Nephron (organoid): ENCODE measurements around the gene NECTIN2.
"Not testable (repeated sequence)": the region's sequence is repeated elsewhere in the genome, so short reads cannot be mapped to it uniquely, and the experiment has no call there.

Experiments
- H3K27ac Mint-ChIP-seq, 3 experiments: 2 replicates each; pipeline ENCODE4 v1.8.0; 2020; ENCODE audit warnings: mixed read lengths in 3 of 3, mild to moderate bottlenecking in 2 of 3, moderate library complexity in 1 of 3
- H3K27me3 Mint-ChIP-seq: 2 replicates; pipeline ENCODE4 v1.8.0; 2021; ENCODE audit warnings: low read depth, mild to moderate bottlenecking, moderate library complexity, mixed read lengths
- H3K36me3 Mint-ChIP-seq: 2 replicates; pipeline ENCODE4 v1.8.0; 2020; ENCODE audit warnings: low read depth, mixed read lengths
- H3K4me1 Mint-ChIP-seq: 2 replicates; pipeline ENCODE4 v1.8.0; 2020; ENCODE audit warnings: mixed read lengths
- H3K4me3 Mint-ChIP-seq, 3 experiments: 2 replicates each; pipeline ENCODE4 v1.8.0; 2020; ENCODE audit warnings: mild to moderate bottlenecking in 3 of 3, mixed read lengths in 3 of 3, moderate library complexity in 2 of 3
- H3K9me3 Mint-ChIP-seq: 2 replicates; pipeline ENCODE4 v1.8.0; 2020; ENCODE audit warnings: mixed read lengths
- TF ChIP-seq, protein P1 (sequence below), 3 experiments: fragments of 200-600 bp; sonication (generic); IDR thresholded peaks; one replicate each; pipeline ENCODE4 v1.5.0; 2021; ENCODE audit warnings: antibody characterized with exemption in 3 of 3; ENCODE audit not compliant: unreplicated experiment in 3 of 3

NECTIN2 gene

DNA sequence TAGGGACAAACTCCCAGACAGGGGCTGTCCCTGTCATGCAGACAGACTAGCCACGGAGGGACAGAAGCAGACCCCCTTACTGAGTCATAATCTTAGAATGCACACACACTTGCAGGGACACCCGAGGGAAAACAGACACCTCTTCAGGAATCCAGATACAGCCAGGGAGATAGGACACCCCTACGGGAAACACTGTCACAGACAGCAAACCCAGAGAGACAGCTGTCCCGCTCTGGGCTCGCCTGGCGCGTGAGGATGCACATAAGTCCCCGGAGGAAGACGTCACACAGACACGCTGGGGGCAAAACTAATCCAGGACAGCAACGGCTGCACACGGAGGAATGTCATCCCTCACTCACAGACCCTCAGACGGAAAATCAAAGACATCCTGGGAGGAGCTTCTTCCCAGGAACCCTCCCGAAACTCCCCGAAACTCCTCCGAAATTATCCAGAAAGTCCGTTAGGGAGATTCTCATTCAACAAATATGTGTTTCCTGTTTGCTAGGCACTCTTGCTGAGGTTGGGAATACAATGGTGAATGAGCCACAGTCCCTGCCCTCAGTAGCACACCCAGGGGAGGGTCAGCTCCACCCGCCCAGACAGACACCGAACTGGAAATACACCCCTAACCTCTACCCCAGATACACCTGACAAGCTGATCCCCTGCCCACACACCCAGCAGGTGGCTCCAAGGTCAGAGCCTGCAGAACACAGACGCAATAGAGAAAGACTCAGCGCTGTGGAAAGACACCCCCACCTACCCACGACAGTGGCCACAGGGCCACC lies 29.8 kb downstream of the NECTIN2 start:
- peaks cover 52% of the 10 kb centered on the region for H3K36me3 Mint-ChIP-seq
- H3K9me3 Mint-ChIP-seq, result no peaks in the 10 kb centered on the region
- peaks cover 20% of the 10 kb centered on the region for H3K4me1 Mint-ChIP-seq
- TF ChIP-seq, protein P1, sequence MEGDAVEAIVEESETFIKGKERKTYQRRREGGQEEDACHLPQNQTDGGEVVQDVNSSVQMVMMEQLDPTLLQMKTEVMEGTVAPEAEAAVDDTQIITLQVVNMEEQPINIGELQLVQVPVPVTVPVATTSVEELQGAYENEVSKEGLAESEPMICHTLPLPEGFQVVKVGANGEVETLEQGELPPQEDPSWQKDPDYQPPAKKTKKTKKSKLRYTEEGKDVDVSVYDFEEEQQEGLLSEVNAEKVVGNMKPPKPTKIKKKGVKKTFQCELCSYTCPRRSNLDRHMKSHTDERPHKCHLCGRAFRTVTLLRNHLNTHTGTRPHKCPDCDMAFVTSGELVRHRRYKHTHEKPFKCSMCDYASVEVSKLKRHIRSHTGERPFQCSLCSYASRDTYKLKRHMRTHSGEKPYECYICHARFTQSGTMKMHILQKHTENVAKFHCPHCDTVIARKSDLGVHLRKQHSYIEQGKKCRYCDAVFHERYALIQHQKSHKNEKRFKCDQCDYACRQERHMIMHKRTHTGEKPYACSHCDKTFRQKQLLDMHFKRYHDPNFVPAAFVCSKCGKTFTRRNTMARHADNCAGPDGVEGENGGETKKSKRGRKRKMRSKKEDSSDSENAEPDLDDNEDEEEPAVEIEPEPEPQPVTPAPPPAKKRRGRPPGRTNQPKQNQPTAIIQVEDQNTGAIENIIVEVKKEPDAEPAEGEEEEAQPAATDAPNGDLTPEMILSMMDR (IDR thresholded peaks at IDR 0.05; ENCODE audit: unreplicated experiment in 3 of 3), result no peak
- H3K27ac Mint-ChIP-seq, result peak overlapping the region; percentile 3 to 56 (median 53)
- H3K4me3 Mint-ChIP-seq, result no peak overlapping the region
- no peaks in the 10 kb centered on the region for H3K27me3 Mint-ChIP-seq

DNA sequence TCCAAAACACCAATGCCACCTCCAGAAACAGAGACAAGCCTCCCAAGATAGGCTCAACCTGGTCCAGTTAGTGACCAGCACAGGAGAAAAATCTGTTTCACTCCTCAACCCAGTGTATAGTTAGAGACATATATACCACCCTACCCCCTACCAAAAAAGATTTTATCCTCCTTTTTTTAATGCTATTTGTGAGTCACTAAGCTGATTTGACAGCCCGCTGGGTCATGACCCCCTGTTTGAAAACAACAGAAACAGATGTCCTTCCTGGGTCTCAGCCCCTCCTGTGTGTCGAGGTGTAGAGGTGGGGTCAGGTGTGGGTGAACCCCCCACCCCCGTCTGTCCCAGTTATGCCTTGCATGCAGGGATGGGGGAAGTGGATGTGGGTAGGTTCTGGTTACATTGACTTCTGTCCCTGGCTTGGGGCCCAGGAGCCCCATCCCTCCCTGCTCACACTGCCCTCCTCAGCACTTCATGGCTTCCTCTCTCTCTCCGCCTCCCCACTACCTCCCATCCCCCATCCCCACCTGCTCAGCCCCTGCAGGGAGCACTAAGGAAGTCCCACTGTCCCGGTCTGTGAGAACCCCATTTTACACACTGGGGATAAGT lies 30.9 kb downstream of the NECTIN2 start:
- H3K27me3 Mint-ChIP-seq, result no peaks in the 10 kb centered on the region
- H3K36me3 Mint-ChIP-seq, result peaks cover 52% of the 10 kb centered on the region
- H3K4me3 Mint-ChIP-seq, result peak overlapping the region in 1 of 3 experiments; percentile 12
- peaks cover 20% of the 10 kb centered on the region for H3K4me1 Mint-ChIP-seq
- peak overlapping the region in 2 of 3 experiments; percentile 37 to 72 for H3K27ac Mint-ChIP-seq
- TF ChIP-seq, protein P1 (IDR thresholded peaks at IDR 0.05; ENCODE audit: unreplicated experiment in 3 of 3), result no peak
- H3K9me3 Mint-ChIP-seq, result no peaks in the 10 kb centered on the region

DNA sequence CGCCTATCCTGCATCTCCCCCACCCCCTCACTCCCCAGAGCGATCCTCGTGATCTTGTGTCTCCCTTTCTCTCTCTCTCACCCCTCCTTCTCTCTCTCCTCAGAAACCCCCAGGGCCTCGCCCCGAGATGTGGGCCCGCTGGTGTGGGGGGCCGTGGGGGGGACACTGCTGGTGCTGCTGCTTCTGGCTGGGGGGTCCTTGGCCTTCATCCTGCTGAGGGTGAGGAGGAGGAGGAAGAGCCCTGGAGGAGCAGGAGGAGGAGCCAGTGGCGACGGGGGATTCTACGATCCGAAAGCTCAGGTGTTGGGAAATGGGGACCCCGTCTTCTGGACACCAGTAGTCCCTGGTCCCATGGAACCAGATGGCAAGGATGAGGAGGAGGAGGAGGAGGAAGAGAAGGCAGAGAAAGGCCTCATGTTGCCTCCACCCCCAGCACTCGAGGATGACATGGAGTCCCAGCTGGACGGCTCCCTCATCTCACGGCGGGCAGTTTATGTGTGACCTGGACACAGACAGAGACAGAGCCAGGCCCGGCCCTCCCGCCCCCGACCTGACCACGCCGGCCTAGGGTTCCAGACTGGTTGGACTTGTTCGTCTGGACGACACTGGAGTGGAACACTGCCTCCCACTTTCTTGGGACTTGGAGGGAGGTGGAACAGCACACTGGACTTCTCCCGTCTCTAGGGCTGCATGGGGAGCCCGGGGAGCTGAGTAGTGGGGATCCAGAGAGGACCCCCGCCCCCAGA lies 32.2 kb downstream of the NECTIN2 start:
- H3K36me3 Mint-ChIP-seq, result peaks cover 41% of the 10 kb centered on the region
- H3K4me3 Mint-ChIP-seq, result no peak overlapping the region
- TF ChIP-seq, protein P1 (IDR thresholded peaks at IDR 0.05; ENCODE audit: unreplicated experiment in 3 of 3), result no peak
- H3K27me3 Mint-ChIP-seq, result no peaks in the 10 kb centered on the region
- no peaks in the 10 kb centered on the region for H3K9me3 Mint-ChIP-seq
- peak overlapping the region in 1 of 3 experiments; percentile 59 for H3K27ac Mint-ChIP-seq
- H3K4me1 Mint-ChIP-seq, result peaks cover 20% of the 10 kb centered on the region

DNA sequence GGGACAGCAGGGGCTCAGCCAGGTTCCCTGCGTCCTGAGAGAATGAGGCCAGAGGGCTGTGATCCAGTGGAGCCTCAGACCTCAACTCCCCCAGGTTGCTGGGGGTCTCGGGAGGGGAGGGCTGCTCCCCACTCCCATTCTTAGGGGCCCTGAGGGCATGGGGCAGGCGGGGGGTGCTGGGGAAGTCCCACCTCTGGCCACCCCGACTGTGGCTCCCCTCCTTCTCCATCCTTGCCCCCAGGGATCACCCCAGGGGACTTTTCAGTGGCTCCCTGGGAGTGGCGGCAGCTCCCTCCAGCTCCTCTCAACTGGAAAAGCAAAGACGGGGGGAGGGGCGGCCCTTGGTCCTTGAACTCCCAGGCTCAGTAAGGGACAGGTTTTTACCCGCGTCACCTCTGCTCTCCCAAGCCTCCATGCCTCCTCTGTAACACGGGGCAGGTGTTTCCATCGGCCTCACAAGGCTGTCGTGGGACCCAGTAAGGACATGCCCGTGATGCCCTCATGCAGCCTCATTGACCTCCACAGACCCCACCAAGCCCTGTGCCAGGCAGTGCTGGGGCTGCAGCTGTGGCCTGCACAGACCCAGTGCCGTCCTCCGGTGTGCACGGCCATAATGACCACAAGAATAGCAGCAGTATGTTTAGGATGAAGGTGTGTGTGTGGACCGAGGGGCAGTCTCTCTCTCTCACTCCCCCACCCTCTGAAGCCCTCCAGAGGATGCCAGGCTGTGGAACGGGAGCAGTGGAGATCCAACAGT lies 33.4 kb downstream of the NECTIN2 start:
- peaks cover 37% of the 10 kb centered on the region for H3K36me3 Mint-ChIP-seq
- H3K27ac Mint-ChIP-seq, result peak overlapping the region in 2 of 3 experiments; percentile 74 to 80
- H3K9me3 Mint-ChIP-seq, result no peaks in the 10 kb centered on the region
- peaks cover 20% of the 10 kb centered on the region for H3K4me1 Mint-ChIP-seq
- peak overlapping the region in 1 of 3 experiments; percentile 16 for H3K4me3 Mint-ChIP-seq
- H3K27me3 Mint-ChIP-seq, result no peaks in the 10 kb centered on the region
- TF ChIP-seq, protein P1 (IDR thresholded peaks at IDR 0.05; ENCODE audit: unreplicated experiment in 3 of 3), result no peak

DNA sequence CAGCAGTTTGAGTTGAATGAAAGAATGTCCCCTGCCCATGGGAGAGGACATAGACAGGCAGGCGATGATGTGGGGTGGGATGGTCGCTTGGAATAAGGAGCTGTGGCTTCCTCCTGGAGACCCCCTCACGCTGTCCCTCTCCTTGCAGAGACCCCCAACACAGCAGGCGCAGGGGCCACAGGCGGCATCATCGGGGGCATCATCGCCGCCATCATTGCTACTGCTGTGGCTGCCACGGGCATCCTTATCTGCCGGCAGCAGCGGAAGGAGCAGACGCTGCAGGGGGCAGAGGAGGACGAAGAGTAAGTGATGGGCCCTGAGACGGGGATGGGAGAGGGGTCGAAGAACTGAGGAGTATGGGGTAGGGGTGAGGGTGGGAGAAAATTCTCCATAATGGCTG lies 36.0 kb downstream of the NECTIN2 start:
- TF ChIP-seq, protein P1 (IDR thresholded peaks at IDR 0.05; ENCODE audit: unreplicated experiment in 3 of 3), result no peak
- H3K27me3 Mint-ChIP-seq, result no peaks in the 10 kb centered on the region
- peak overlapping the region in 2 of 3 experiments; percentile 12 to 15 for H3K27ac Mint-ChIP-seq
- peaks cover 4% of the 10 kb centered on the region for H3K4me1 Mint-ChIP-seq
- peaks cover 34% of the 10 kb centered on the region for H3K36me3 Mint-ChIP-seq
- H3K4me3 Mint-ChIP-seq, result no peak overlapping the region
- H3K9me3 Mint-ChIP-seq, result no peaks in the 10 kb centered on the region

- peaks cover 38% of the 10 kb centered on the region for H3K36me3 Mint-ChIP-seq
- H3K27me3 Mint-ChIP-seq, H3K9me3 Mint-ChIP-seq, H3K4me3 Mint-ChIP-seq, H3K27ac Mint-ChIP-seq, H3K4me1 Mint-ChIP-seq: not testable (repeated sequence)
These were observed 36.7 kb downstream of the NECTIN2 start for GRCh38 chr19:44882619-44883397.
